ENCODE measurements around the gene FSHB.
"Not testable (repeated sequence)": the region's sequence is repeated elsewhere in the genome, so short reads cannot be mapped to it uniquely, and the experiment has no call there.

FSHB gene

GRCh38 chr11:30230714-30231113 lies at the start of gene FSHB:
FSHB (plus strand) TSS chr11:30231014; CDS start chr11:30231903, 889 bp downstream.
- H3K27ac ChIP-seq, result peak within 1 kb of the TSS; percentile 55
- TF ChIP-seq, protein P1, sequence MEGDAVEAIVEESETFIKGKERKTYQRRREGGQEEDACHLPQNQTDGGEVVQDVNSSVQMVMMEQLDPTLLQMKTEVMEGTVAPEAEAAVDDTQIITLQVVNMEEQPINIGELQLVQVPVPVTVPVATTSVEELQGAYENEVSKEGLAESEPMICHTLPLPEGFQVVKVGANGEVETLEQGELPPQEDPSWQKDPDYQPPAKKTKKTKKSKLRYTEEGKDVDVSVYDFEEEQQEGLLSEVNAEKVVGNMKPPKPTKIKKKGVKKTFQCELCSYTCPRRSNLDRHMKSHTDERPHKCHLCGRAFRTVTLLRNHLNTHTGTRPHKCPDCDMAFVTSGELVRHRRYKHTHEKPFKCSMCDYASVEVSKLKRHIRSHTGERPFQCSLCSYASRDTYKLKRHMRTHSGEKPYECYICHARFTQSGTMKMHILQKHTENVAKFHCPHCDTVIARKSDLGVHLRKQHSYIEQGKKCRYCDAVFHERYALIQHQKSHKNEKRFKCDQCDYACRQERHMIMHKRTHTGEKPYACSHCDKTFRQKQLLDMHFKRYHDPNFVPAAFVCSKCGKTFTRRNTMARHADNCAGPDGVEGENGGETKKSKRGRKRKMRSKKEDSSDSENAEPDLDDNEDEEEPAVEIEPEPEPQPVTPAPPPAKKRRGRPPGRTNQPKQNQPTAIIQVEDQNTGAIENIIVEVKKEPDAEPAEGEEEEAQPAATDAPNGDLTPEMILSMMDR (IDR thresholded peaks at IDR 0.05), result no peak
- TF ChIP-seq ZFX (IDR thresholded peaks at IDR 0.05; ENCODE audit: borderline replicate concordance), result no peak

- no peak for TF ChIP-seq ZFX (IDR thresholded peaks at IDR 0.05; ENCODE audit: borderline replicate concordance)
- TF ChIP-seq, protein P1 (IDR thresholded peaks at IDR 0.05), result no peak
- no peak overlapping the region for H3K27ac ChIP-seq
Observed at GRCh38 chr11:30186748-30187147, 44.1 kb upstream of the FSHB start.

- TF ChIP-seq ZFX (IDR thresholded peaks at IDR 0.05; ENCODE audit: borderline replicate concordance), result no peak
- TF ChIP-seq, protein P1 (IDR thresholded peaks at IDR 0.05), result no peak
Observed at GRCh38 chr11:30192620-30193019, 38.2 kb upstream of the FSHB start.

GRCh38 chr11:30196400-30197206 lies 34.2 kb upstream of the FSHB start:
- H3K27ac ChIP-seq, result no peak overlapping the region
- TF ChIP-seq ZFX (IDR thresholded peaks at IDR 0.05; ENCODE audit: borderline replicate concordance), result no peak
- TF ChIP-seq, protein P1 (IDR thresholded peaks at IDR 0.05), result peak; percentile 94

More at GRCh38 chr11:30192620-30193019, 38.2 kb upstream of the FSHB start:
- no peak overlapping the region for H3K27ac ChIP-seq

- no peak overlapping the region for H3K27ac ChIP-seq
- TF ChIP-seq, protein P1 (IDR thresholded peaks at IDR 0.05), result no peak
- TF ChIP-seq ZFX (IDR thresholded peaks at IDR 0.05; ENCODE audit: borderline replicate concordance), result no peak
Observed at GRCh38 chr11:30197869-30198268, 32.9 kb upstream of the FSHB start.

DNA sequence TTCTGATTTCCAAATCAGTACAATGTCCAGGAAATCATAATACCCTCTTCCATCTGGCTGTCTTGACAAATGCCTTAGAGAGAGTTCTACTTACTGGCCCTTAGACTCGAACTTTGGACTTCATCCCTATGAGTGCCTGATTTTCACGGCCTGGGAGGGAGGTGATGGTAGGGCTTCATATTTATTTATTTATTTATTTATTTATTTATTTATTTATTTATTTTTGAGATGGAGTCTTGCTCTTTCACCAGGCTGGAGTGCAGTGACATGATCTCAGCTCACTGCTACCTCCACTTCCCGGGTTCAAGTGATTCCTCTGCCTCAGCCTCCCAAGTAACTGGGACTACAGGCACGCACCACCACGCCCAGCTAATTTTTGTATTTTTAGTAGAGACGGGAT lies 27.8 kb upstream of the FSHB start:
- not testable (repeated sequence) for H3K27ac ChIP-seq

DNA sequence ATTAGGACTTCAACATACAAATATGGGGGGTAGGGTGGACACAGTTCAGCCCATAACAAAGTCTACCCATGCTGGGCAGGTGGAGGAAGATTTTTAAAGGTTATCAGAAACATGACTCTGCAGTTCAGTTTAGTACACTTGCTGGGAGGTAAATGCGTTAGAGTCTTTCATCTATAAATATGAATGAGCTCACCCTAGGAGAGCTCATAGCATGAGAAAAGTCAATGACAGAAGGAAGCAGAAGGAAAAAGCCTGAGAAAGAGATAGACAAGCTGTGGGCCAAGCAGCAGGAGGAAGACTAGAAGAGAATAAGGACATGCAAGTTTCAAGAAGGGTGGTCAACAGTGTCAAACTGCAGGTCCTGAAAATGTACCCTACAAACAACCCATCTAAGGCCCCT lies 27.0 kb upstream of the FSHB start:
- TF ChIP-seq, protein P1 (IDR thresholded peaks at IDR 0.05), result no peak
- no peak for TF ChIP-seq ZFX (IDR thresholded peaks at IDR 0.05; ENCODE audit: borderline replicate concordance)

More for the DNA sequence above, 27.0 kb upstream of the FSHB start:
- H3K27ac ChIP-seq, result no peak overlapping the region
